Panc1 (cell line): ENCODE measurements around the gene ZHX3.

Experiments
- CTCF ChIP-seq: fragments of 450-650 bp; IDR thresholded peaks from 2 replicates; pipeline ENCODE4 v1.5.1; 2017; ENCODE audit warnings: mild to moderate bottlenecking
- POLR2AphosphoS5 ChIP-seq: IDR thresholded peaks from 2 replicates; pipeline ENCODE4 v1.6.1; 2012; ENCODE audit warnings: mild to moderate bottlenecking, low read depth, low read length, moderate library complexity
- REST ChIP-seq, 2 experiments: IDR thresholded peaks; 2 replicates each; pipeline ENCODE4 v1.6.1; 2011 to 2012; ENCODE audit warnings: low read depth in 2 of 2, control low read depth in 1 of 2, low read length in 1 of 2, mild to moderate bottlenecking in 1 of 2, moderate library complexity in 1 of 2; ENCODE audit not compliant: insufficient read depth in 1 of 2
- SIN3A ChIP-seq: IDR thresholded peaks from 2 replicates; pipeline ENCODE4 v1.6.1; 2012; ENCODE audit warnings: low read depth, mild to moderate bottlenecking, low read length, moderate library complexity, borderline replicate concordance; ENCODE audit not compliant: insufficient read depth
- TCF7L2 ChIP-seq: IDR thresholded peaks from 2 replicates; pipeline ENCODE4 v1.6.1; 2011; ENCODE audit warnings: mild to moderate bottlenecking, low read depth, low read length, inconsistent platforms

GRCh38 chr20:41229259-41229658, 88.3 kb downstream of the ZHX3 start:
- no peak for TF ChIP-seq CTCF
- TF ChIP-seq POLR2AphosphoS5: no peak
- no peak for TF ChIP-seq SIN3A
- TF ChIP-seq REST (IDR thresholded peaks at IDR 0.05; ENCODE audit: insufficient read depth in 1 of 2, low read depth in 2 of 2, low read length in 1 of 2): no peak
- no peak for TF ChIP-seq TCF7L2
